HepG2 (cell line): ENCODE data around the gene SMAP2. TPM values are rescaled to one million over a fixed set of nuclear protein-coding genes. Genes with fewer than 3 reads are reported as not detected.

Experiments used
- ATAC-seq: fragments of 200-7000 bp; cut with Tn5 transposase; 3 replicates; pipeline ENCODE4 v1.9.1; 2020; ENCODE audit warnings: mild to moderate bottlenecking, moderate library complexity
- BruUV-seq: library from RNA; stranded (reverse); fragments of 400-500 nt; replicated peaks from 2 replicates; lab custom pipeline; 2021; lab: Mats Ljungman, UMichigan
- CTCF ChIA-PET: fragments of 300-600 bp; formaldehyde crosslinking; extraction: SDS; loops from one replicate; lab custom pipeline; 2021; ENCODE audit warnings: low total read pairs, inconsistent platforms, low intra/inter-chr PET ratio; lab: Yijun Ruan, JAX
- POLR2A ChIA-PET: fragments of 350-600 bp; sonication (Branson Sonifier 250); formaldehyde crosslinking; loops from one replicate; lab custom pipeline; 2020; ENCODE audit warnings: antibody characterized with exemption, inconsistent platforms; lab: Yijun Ruan, JAX
- DNase-seq: peaks from one replicate; pipeline ENCODE4 v3.0.0-alpha.2; 2015; ENCODE audit warnings: low spot score
- FAIRE-seq: peaks from 3 replicates; lab custom pipeline; 2011; peaks lifted over from hg19 to GRCh38; lab: Jason Lieb, UNC
- H2AFZ ChIP-seq: one replicate; pipeline ENCODE4 v1.6.1; 2011; ENCODE audit warnings: low read length, inconsistent platforms
- H3K27ac ChIP-seq: fragments of 300-600 bp; 3 replicates; pipeline ENCODE4 v1.8.0; 2011; ENCODE audit warnings: mixed run types, mild to moderate bottlenecking, mixed read lengths, low read length, inconsistent platforms; ENCODE audit not compliant: insufficient read depth; ENCODE audit errors: extremely low read length
- H3K27me3 ChIP-seq, 2 experiments: fragments of 200-600 bp in 1 of 2; 2 replicates in 1 of 2; 3 replicates in 1 of 2; pipeline versions ENCODE4 v1.6.0 to v1.8.0; 2011; ENCODE audit warnings: low read length in 2 of 2, mild to moderate bottlenecking in 2 of 2, moderate library complexity in 2 of 2, inconsistent platforms in 1 of 2; ENCODE audit not compliant: insufficient read depth in 2 of 2, control insufficient read depth in 1 of 2
- H3K36me3 ChIP-seq, 2 experiments: fragments of 200-600 bp in 1 of 2; replicated peaks in 1 of 2; 2 replicates in 1 of 2; 3 replicates in 1 of 2; pipeline versions ENCODE4 v1.5.1 to v1.8.0; 2011; ENCODE audit warnings: low read length in 2 of 2, inconsistent platforms in 1 of 2; ENCODE audit not compliant: insufficient read depth in 2 of 2, control insufficient read depth in 1 of 2
- H3K4me1 ChIP-seq: 2 replicates; pipeline ENCODE4 v1.5.1; 2012; ENCODE audit warnings: low read length, inconsistent platforms; ENCODE audit not compliant: insufficient read depth
- H3K4me2 ChIP-seq: 2 replicates; pipeline ENCODE4 v1.6.0; 2011; ENCODE audit warnings: low read depth, low read length, inconsistent platforms
- H3K4me3 ChIP-seq, 3 experiments: fragments of 200-600 bp in 1 of 3; sonication (generic), shearing (Covaris generic) in 1 of 3; replicated peaks in 1 of 3; 2 replicates each; pipeline ENCODE4 v1.5.1; 2011 to 2016; ENCODE audit warnings: low read length in 3 of 3, inconsistent platforms in 2 of 3, low read depth in 2 of 3, mild to moderate bottlenecking in 2 of 3, control low read depth in 1 of 3, mixed read lengths in 1 of 3; ENCODE audit not compliant: insufficient read depth in 1 of 3
- H3K79me2 ChIP-seq: one replicate; pipeline ENCODE4 v1.6.1; 2011; ENCODE audit warnings: low read length, inconsistent platforms; ENCODE audit not compliant: insufficient read depth
- H3K9ac ChIP-seq: 2 replicates; pipeline ENCODE4 v1.6.0; 2011; ENCODE audit warnings: mild to moderate bottlenecking, low read depth, low read length, inconsistent platforms; ENCODE audit not compliant: insufficient read depth
- H3K9me3 ChIP-seq: 2 replicates; pipeline ENCODE4 v1.5.1; 2012; ENCODE audit warnings: mild to moderate bottlenecking, low read length
- H4K20me1 ChIP-seq: 2 replicates; pipeline ENCODE4 v1.6.0; 2011; ENCODE audit warnings: inconsistent platforms, mild to moderate bottlenecking, low read length, moderate library complexity; ENCODE audit not compliant: insufficient read depth
- HDAC1 ChIP-seq: sonication (generic); formaldehyde crosslinking; IDR thresholded peaks from 2 replicates; pipeline ENCODE4 v1.5.1; 2020; ENCODE audit warnings: mild to moderate bottlenecking, missing genetic modification reagents
- TEAD2 ChIP-seq: sonication (generic); formaldehyde crosslinking; IDR thresholded peaks from 2 replicates; pipeline ENCODE4 v1.9.0; 2021; ENCODE audit warnings: missing genetic modification reagents
- ZFY ChIP-seq: sonication (generic); formaldehyde crosslinking; IDR thresholded peaks from 2 replicates; pipeline ENCODE4 v1.4.0; 2020; ENCODE audit warnings: missing genetic modification reagents
- ZNF235 ChIP-seq: sonication (generic); formaldehyde crosslinking; IDR thresholded peaks from 2 replicates; pipeline ENCODE4 v1.8.1; 2023; ENCODE audit warnings: mild to moderate bottlenecking, missing genetic modification reagents, borderline replicate concordance
- ZNF350 ChIP-seq: sonication (generic); formaldehyde crosslinking; IDR thresholded peaks from 2 replicates; pipeline ENCODE4 v1.4.0; 2020; ENCODE audit warnings: mild to moderate bottlenecking, low read depth, missing genetic modification reagents, borderline replicate concordance
- WGBS: methylation state at CpG from one replicate; pipeline ENCODE4 v1.1.6; 2017; ENCODE audit warnings: low lambda C conversion rate; 5-methylcytosine and 5-hydroxymethylcytosine counted together
- in situ Hi-C: cut with HindIII; loops from 2 replicates; pipeline ENCODE4 v1.10.0; 2017; ENCODE audit warnings: low pct_unique_long_range_greater_than_20kb; ENCODE audit not compliant: extremely low pct_ligation_motif_present
- intact Hi-C: fragments of 100-400 bp; cut with micrococcal nuclease; formaldehyde crosslinking; loops from one replicate; pipeline ENCODE4 v1.10.0; 2022; ENCODE audit not compliant: unreplicated experiment
- polyA plus RNA-seq, 8 experiments: library from polyadenylated mRNA; depleted of rRNA in 3 of 8; stranded (reverse) in 7 of 8; unstranded in 1 of 8; fragments of >200 nt; fragmentation: Illumina TruSeq in 4 of 8; extraction: Trizol in 4 of 8; gene quantifications; 2 replicates each; pipeline versions ENCODE4 v1.2.1 to v1.2.3, GENCODE V29; 2011 to 2016; ENCODE audit warnings: low read depth in 4 of 8, missing spikeins in 1 of 8, mixed read lengths in 1 of 8; ENCODE audit not compliant: insufficient read depth in 1 of 8
- total RNA-seq, 5 experiments: library from RNA; depleted of rRNA; stranded (reverse); fragments of >200 nt; fragmentation: Illumina TruSeq; extraction: Trizol; gene quantifications; 2 replicates each; pipeline ENCODE4 v1.2.3, GENCODE V29; 2016; ENCODE audit warnings: low read depth in 1 of 5

The SMAP2 gene
- total and polyA plus RNA-seq, 2 of the 13 experiments (the other 11 are each of a cell fraction or from before 2014, with no cell fraction given), result 19.0 to 22.3 TPM

- no peak for TF ChIP-seq ZFY (CRISPR knock-in tag)
These were observed 40.8 kb downstream of the SMAP2 start (continued) for GRCh38 chr1:40414331-40414730.

- H4K20me1 ChIP-seq, result no peaks in the 10 kb centered on the region
- H3K9ac ChIP-seq, result no peak overlapping the region
- peaks cover 14 to 42% of the 10 kb centered on the region in 2 experiments for H3K36me3 ChIP-seq
- H3K4me1 ChIP-seq, result peaks cover 51% of the 10 kb centered on the region
- H3K9me3 ChIP-seq, result no peaks in the 10 kb centered on the region
- ChIA-PET CTCF (no interaction called here), POLR2A (no interaction called here)
- intact Hi-C loops (no loop called here), in situ Hi-C loops (no loop called here)
- 95% methylated on average over 4 of the region's 4 CpGs for WGBS
- BruUV-seq, result no TSS peak
- H3K4me3 ChIP-seq, result no peak overlapping the region
- no peak overlapping the region for H2AFZ ChIP-seq
- no peak overlapping the region for H3K4me2 ChIP-seq
- TF ChIP-seq TEAD2, result no peak
- TF ChIP-seq HDAC1 (CRISPR knock-in tag), result no peak
- TF ChIP-seq ZNF235, result no peak
- no peak for TF ChIP-seq ZNF350 (CRISPR knock-in tag)
- ATAC-seq, result no peak
- no peak for DNase-seq
- H3K79me2 ChIP-seq, result no peaks in the 10 kb centered on the region
- H3K27ac ChIP-seq, result no peak overlapping the region
- no peak for FAIRE-seq
- no peaks in the 10 kb centered on the region for H3K27me3 ChIP-seq
These were observed 43.2 kb downstream of the SMAP2 start for GRCh38 chr1:40416709-40417108.
